OCI-LY7 (cell line): ENCODE data around the gene PRG3.

Source experiments
- EZH2phosphoT487 ChIP-seq: fragments of 200-600 bp; sonication (generic); IDR thresholded peaks from 2 replicates; pipeline ENCODE4 v1.6.1; 2018; ENCODE audit warnings: low read depth, borderline replicate concordance, mild to moderate bottlenecking, mixed run types, antibody characterized with exemption, low read length, moderate library complexity, mixed read lengths
- TF ChIP-seq, protein P1 (sequence below): fragments of 200-600 bp; sonication (generic); conservative IDR thresholded peaks from 2 replicates; pipeline ENCODE4 v1.5.1; 2014; ENCODE audit warnings: mild to moderate bottlenecking, antibody characterized with exemption, low read length, moderate library complexity, mixed read lengths

DNA sequence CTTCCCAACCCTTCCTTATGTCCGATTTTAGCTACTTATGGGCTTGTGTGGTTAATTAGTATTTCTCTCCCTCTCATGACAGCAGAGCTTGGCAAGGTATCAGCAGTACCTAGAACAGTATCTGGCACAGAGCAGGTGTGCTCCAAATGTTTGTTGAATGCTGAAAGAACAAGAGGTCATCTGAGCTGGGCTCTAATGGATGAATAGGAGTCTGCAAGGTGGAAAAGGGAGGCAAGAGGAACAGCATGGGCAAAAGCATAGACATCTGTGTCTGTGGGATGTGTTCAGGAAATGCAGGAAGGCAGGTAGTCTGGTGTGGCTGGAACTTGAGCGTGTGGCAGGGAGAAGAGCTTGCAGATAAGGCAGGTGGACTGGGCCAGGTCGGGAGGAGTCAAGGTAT, 19.0 kb downstream of the PRG3 start:
- TF ChIP-seq, protein P1, sequence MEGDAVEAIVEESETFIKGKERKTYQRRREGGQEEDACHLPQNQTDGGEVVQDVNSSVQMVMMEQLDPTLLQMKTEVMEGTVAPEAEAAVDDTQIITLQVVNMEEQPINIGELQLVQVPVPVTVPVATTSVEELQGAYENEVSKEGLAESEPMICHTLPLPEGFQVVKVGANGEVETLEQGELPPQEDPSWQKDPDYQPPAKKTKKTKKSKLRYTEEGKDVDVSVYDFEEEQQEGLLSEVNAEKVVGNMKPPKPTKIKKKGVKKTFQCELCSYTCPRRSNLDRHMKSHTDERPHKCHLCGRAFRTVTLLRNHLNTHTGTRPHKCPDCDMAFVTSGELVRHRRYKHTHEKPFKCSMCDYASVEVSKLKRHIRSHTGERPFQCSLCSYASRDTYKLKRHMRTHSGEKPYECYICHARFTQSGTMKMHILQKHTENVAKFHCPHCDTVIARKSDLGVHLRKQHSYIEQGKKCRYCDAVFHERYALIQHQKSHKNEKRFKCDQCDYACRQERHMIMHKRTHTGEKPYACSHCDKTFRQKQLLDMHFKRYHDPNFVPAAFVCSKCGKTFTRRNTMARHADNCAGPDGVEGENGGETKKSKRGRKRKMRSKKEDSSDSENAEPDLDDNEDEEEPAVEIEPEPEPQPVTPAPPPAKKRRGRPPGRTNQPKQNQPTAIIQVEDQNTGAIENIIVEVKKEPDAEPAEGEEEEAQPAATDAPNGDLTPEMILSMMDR: no peak
- TF ChIP-seq EZH2phosphoT487: no peak
